Measurements from ENCODE around the gene ABHD17C.

DNA sequence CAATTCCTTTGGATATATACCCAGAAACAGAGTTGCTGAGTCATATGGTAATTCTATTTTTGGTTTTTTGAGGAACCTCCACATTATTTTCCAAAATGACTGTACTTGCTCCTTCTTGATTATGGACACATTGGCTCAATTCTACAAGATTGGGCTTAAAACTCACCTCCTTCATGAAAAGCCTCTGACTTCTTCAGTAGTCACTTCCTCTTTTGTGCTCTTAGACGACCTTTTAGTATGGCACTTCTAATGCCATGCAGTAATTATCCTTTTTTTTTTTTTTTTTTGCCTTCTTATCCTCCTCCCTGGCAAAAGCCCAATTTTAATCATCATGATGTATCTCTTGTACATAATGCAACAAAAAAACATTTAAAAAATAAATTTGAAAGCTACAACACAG is 33.0 kb upstream of the ABHD17C start:
- TF ChIP-seq, protein P1, sequence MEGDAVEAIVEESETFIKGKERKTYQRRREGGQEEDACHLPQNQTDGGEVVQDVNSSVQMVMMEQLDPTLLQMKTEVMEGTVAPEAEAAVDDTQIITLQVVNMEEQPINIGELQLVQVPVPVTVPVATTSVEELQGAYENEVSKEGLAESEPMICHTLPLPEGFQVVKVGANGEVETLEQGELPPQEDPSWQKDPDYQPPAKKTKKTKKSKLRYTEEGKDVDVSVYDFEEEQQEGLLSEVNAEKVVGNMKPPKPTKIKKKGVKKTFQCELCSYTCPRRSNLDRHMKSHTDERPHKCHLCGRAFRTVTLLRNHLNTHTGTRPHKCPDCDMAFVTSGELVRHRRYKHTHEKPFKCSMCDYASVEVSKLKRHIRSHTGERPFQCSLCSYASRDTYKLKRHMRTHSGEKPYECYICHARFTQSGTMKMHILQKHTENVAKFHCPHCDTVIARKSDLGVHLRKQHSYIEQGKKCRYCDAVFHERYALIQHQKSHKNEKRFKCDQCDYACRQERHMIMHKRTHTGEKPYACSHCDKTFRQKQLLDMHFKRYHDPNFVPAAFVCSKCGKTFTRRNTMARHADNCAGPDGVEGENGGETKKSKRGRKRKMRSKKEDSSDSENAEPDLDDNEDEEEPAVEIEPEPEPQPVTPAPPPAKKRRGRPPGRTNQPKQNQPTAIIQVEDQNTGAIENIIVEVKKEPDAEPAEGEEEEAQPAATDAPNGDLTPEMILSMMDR (conservative IDR thresholded peaks at IDR 0.05; ENCODE audit: low read depth, low read length) = no peak
- TF ChIP-seq EZH2 (IDR thresholded peaks at IDR 0.05; ENCODE audit: low read length, unreplicated experiment) (no peak), EZH2phosphoT487 (IDR thresholded peaks at IDR 0.05; ENCODE audit: borderline replicate concordance, low read length) (no peak)

Data from PC-3 (cell line).